Suppressor macrophage treated with lipopolysaccharide for 4 hours (primary cell): Measurements from ENCODE around the gene TOR1B.

Source experiments
- DNase-seq: peaks from one replicate; pipeline ENCODE4 v3.0.0-alpha.2; 2020

The TOR1B gene

DNA sequence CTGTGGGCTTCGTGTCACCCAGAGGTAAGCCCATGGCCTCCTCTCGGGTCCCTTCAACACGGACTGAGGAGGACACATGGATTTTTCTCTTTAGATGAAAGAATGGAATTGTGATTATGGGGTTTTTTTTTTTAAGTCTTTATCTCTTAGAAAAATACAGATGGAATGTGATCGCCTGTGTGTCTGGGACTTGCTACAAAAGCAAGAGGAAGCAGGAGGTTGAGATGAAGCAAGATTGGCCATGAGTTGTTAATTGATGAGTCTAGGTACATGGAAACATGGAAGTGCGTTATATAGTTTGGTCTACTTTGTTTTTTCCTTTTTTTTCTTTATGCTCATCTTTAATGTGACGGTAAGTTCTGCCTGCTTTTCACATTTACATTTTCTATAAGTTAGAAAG, 46.9 kb downstream of the TOR1B start:
- no peak for DNase-seq

DNA sequence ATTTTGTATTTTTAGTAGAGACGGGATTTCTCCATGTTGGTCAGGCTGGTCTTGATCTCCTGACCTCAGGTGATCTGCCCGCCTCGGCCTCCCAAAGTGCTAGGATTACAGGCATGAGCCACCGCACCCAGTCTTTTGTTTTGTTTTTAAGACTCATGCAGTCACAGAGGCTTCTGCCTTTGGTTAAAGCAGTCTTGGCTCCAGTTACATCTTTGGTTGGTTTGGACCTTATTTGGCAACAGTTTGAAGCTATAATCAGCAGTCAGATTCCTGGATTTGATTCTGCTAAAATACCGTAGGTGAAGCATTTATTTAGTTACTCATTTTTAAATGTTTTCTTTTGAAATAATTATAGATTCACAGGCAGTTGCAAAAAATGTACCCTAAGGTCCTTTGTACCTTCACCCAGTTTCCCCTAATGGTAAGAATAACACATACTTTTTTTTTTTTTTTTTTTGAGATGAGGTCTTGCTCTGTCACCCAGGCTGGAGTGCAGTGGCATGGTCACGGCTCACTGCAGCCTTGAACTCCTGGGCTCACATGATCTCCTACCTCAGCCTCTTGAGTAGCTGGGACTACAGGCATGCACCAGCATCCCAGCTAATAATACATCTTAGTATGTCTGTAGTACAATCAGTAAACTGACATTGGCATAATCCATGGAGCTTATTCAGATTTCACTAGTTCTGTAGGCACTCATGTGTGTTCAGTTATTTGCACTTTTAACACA, 48.0 kb downstream of the TOR1B start:
- no peak for DNase-seq

DNA sequence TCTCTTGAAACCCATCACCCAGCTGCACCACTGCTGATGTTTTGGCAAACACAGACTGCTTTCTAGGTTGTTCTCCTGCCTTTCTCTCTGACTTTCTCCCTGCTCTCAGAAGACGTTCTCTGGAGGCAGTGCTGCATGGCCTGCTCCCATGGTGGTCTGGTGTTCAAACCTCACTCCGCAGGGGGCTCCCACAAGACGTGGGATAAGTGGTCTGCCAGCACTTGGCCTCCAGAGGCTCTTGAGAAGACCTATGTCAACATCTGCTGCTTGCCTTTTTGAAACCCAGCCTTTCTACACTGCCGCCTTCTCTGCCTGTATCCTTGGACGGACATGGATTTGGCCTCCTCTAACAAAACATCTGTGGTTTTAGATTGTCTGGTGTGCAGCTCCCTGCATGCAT, 48.8 kb downstream of the TOR1B start:
- no peak for DNase-seq

DNA sequence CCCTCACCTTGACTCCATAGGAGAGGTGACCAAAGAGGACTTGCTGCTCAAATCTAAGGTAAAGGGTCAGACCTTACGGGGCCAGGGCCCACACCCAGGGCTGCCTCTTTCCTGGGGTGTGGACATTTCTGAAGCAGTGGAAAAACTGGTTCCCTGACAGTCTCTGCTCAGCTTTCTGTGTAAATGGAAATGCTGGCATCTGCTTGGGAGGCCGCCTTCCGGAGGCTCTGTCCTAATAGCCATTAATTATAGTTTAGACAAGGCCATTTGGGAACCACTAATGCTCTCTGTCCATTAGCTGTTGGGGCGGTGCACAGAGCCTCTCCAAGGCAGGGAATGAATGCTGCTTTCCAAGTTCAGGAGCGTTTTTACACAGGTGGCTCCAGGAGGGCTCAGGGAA, 49.6 kb downstream of the TOR1B start:
- no peak for DNase-seq

DNA sequence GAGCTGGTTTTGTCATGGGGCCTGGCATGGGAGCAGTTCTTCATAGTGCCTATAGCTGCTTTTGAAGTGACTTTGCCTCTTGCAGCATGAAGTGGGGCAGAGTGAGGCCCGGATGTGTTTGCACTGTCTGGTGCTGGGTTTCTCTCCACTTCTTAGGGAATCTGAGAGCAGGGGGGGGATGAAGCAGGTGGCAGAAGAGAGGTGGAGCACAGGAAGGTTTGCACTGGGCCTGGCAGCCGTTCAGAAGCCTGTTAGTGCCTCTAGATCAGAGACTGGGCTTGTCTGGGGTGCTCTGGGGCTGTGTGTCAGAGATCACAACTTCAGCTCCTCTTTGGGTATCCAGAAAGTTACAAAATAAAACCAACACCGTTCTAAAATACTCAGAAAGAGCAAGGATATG, 50.6 kb downstream of the TOR1B start:
- DNase-seq, result no peak

DNA sequence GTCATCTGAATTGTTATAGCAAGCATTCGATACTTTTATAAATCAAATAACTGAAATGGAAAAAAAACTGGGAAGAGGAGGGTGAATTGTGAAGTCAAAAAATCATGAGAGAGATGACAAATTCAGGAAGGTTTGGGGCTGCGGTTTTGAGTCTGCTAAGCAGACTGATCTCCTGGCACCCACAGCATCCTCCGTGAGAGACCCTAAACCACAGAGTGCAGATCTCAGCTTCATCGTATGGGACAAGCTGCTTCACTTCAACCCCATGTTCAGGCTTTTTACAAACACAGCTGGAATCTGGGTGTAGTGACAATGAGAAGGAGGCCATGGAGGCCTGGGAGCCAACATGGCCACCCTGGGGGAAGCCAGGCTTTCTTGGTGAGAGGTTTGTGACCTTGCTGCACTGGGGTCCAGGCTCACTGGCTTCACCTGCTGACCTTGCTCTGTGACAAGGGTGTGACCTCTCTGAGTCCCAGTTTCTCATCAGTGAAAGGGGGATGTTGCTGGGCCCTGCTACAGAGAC, 51.7 kb downstream of the TOR1B start:
- DNase-seq, result no peak

DNA sequence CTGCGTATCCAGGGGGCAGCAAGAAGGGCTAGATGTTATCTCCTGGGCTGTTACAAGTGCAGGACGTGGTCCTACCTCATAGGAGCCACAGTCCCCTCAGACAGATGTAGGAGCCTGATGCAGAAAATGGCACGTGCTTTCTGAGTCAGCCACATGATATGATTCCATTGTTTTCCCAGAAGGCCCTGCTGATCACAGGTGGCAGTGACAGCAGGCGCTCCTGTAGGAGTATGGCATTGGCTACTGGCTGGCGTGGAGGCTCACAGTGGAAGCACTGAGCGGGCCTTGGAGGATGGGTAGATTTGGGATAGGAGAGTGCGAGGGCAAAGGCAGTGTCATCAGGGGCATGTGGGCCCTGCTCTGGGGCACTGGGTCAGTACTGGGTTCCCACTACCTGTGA, 54.2 kb downstream of the TOR1B start:
- no peak for DNase-seq

DNA sequence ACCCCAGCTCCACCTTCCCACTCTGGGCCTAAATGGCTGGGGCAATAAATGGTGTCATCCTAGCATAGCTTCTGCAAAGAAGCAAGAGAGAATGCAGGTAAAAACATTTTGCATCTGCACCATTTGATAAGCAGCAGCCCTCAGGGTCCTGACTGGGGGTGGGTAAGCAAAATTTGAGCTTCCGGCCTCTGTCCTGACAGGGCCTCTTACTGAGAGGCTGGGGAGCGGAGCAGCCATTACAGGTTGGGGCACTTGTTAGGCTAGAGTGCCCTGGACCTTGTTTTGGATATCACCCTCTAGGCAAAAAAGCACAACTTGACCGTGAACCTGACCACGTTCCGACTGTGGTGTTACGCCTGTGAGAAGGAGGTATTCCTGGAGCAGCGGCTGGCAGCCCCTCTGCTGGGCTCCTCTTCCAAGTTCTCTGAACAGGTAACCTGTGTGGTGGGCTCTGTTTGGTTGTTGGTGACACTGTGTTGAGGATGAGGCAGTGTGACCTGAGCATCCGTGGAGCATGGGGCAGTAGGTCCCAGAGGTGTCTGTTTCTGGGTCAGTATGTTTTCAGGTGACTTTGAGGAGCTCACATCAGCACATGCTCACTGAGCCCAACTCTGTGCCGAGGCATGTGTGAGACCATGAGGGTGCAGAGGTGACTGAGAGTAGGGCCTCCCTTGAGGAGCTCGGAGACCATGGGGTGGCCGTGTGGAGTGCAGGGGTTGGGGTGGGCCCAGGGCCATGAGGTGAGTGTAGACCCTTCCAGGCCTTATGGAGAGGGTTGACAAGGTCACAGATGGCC, 55.4 kb downstream of the TOR1B start:
- no peak for DNase-seq
